CD14-positive monocyte (primary cell): ENCODE results near the gene CPS1. TPM values are rescaled to one million over a fixed set of nuclear protein-coding genes. Genes with fewer than 3 reads are reported as not detected.

Experiments used
- DNase-seq, 3 donors: peaks; one replicate each; pipeline ENCODE4 v3.0.0-alpha.2; 2011 to 2022
- H2AFZ ChIP-seq: 2 replicates; pipeline ENCODE4 v1.6.0; 2012; ENCODE audit warnings: mild to moderate bottlenecking, low read depth, low read length, inconsistent platforms; ENCODE audit not compliant: insufficient read depth, poor library complexity, severe bottlenecking
- H3K27ac ChIP-seq, 2 donors: 1 replicate in 1 of 2; 2 replicates in 1 of 2; pipeline ENCODE4 v1.5.1; 2012 to 2013; ENCODE audit warnings: low read length in 2 of 2, control low read depth in 1 of 2, inconsistent platforms in 1 of 2, low read depth in 1 of 2, mild to moderate bottlenecking in 1 of 2
- H3K27me3 ChIP-seq, 2 donors: one replicate each; pipeline versions ENCODE4 v1.6.0 to v1.6.1; 2011 to 2013; ENCODE audit warnings: low read length in 2 of 2; ENCODE audit not compliant: control insufficient read depth in 2 of 2, insufficient read depth in 2 of 2
- H3K36me3 ChIP-seq, 2 donors: replicated peaks in 1 of 2; 1 replicate in 1 of 2; 2 replicates in 1 of 2; pipeline versions ENCODE4 v1.5.1 to v1.6.1; 2012 to 2013; ENCODE audit warnings: low read length in 2 of 2, control low read depth in 1 of 2, inconsistent platforms in 1 of 2, mild to moderate bottlenecking in 1 of 2; ENCODE audit not compliant: insufficient read depth in 2 of 2, control insufficient read depth in 1 of 2
- H3K4me1 ChIP-seq, 2 donors: 1 replicate in 1 of 2; 2 replicates in 1 of 2; pipeline versions ENCODE4 v1.5.1 to v1.6.1; 2012 to 2013; ENCODE audit warnings: low read length in 2 of 2, control low read depth in 1 of 2, inconsistent platforms in 1 of 2, mild to moderate bottlenecking in 1 of 2, moderate library complexity in 1 of 2; ENCODE audit not compliant: insufficient read depth in 2 of 2, control insufficient read depth in 1 of 2
- H3K4me2 ChIP-seq: replicated peaks from 2 replicates; pipeline ENCODE3; 2012; ENCODE audit warnings: low read length, moderate library complexity, mild to moderate bottlenecking; ENCODE audit not compliant: poor library complexity, severe bottlenecking; ENCODE audit errors: extremely low read depth
- H3K4me3 ChIP-seq, 3 experiments: fragments of 200-600 bp in 1 of 3; sonication (generic) in 1 of 3; replicated peaks in 1 of 3; 1 replicate in 2 of 3; 2 replicates in 1 of 3; pipeline ENCODE4 v1.5.1; 2011 to 2013; ENCODE audit warnings: low read length in 3 of 3, mild to moderate bottlenecking in 3 of 3, control low read depth in 2 of 3, low read depth in 2 of 3, inconsistent platforms in 1 of 3, moderate library complexity in 1 of 3
- H3K79me2 ChIP-seq: 2 replicates; pipeline ENCODE4 v1.6.0; 2012; ENCODE audit warnings: mild to moderate bottlenecking, control low read depth, inconsistent platforms, low read length, moderate library complexity; ENCODE audit not compliant: insufficient read depth
- H3K9ac ChIP-seq: 2 replicates; pipeline ENCODE4 v1.6.0; 2017; ENCODE audit warnings: low read length, mild to moderate bottlenecking; ENCODE audit not compliant: insufficient read depth, poor library complexity, severe bottlenecking
- H3K9me3 ChIP-seq, 2 donors: replicated peaks in 1 of 2; 1 replicate in 1 of 2; 2 replicates in 1 of 2; pipeline versions ENCODE4 v1.5.1 to v1.6.1; 2012 to 2013; ENCODE audit warnings: low read length in 2 of 2, control low read depth in 1 of 2; ENCODE audit not compliant: control insufficient read depth in 1 of 2, insufficient read depth in 1 of 2
- H4K20me1 ChIP-seq: 2 replicates; pipeline ENCODE4 v1.6.0; 2012; ENCODE audit warnings: mild to moderate bottlenecking, low read length, control low read depth, moderate library complexity; ENCODE audit not compliant: insufficient read depth
- H3K27ac Mint-ChIP-seq, 7 donors: one replicate each; pipeline ENCODE4 v1.8.0; 2020; ENCODE audit warnings: mild to moderate bottlenecking in 7 of 7, mixed read lengths in 7 of 7, moderate library complexity in 6 of 7, inconsistent platforms in 2 of 7
- H3K27me3 Mint-ChIP-seq, 3 donors: one replicate each; pipeline ENCODE4 v1.8.0; 2021 to 2022; ENCODE audit warnings: low read depth in 3 of 3, mild to moderate bottlenecking in 3 of 3, mixed read lengths in 3 of 3, moderate library complexity in 3 of 3, inconsistent platforms in 1 of 3
- H3K36me3 Mint-ChIP-seq, 2 donors: one replicate each; pipeline ENCODE4 v1.8.0; 2020; ENCODE audit warnings: mixed read lengths in 2 of 2, inconsistent platforms in 1 of 2, mild to moderate bottlenecking in 1 of 2
- H3K4me1 Mint-ChIP-seq: one replicate; pipeline ENCODE4 v1.8.0; 2020; ENCODE audit warnings: mild to moderate bottlenecking, mixed read lengths
- H3K4me3 Mint-ChIP-seq, 2 donors: one replicate each; pipeline ENCODE4 v1.8.0; 2020; ENCODE audit warnings: mild to moderate bottlenecking in 2 of 2, mixed read lengths in 2 of 2, moderate library complexity in 1 of 2
- H3K9me3 Mint-ChIP-seq, 7 donors: one replicate each; pipeline ENCODE4 v1.8.0; 2020 to 2022; ENCODE audit warnings: mixed read lengths in 7 of 7, mild to moderate bottlenecking in 6 of 7, moderate library complexity in 6 of 7, inconsistent platforms in 2 of 7
- CTCF ChIP-seq: fragments of 200-600 bp; IDR thresholded peaks from one replicate; pipeline ENCODE4 v1.8.0; 2022; ENCODE audit warnings: antibody characterized with exemption, mild to moderate bottlenecking
- WGBS: methylation state at CpG from one replicate; pipeline ENCODE4 v1.1.5; 2013; ENCODE audit warnings: missing lambda C conversion rate; ENCODE audit not compliant: insufficient coverage; 5-methylcytosine and 5-hydroxymethylcytosine counted together
- intact Hi-C, 2 donors: fragments of 100-400 bp; cut with micrococcal nuclease; formaldehyde crosslinking; loops; one replicate each; pipeline versions ENCODE4 v1.15.0 to v1.15.1; 2023
- polyA plus RNA-seq, 3 donors: library from polyadenylated mRNA; depleted of rRNA in 1 of 3; unstranded in 2 of 3; stranded (reverse) in 1 of 3; fragments of 300-500 nt in 2 of 3; fragments of >200 nt in 1 of 3; fragmentation: Illumina TruSeq in 2 of 3; gene quantifications; 1 replicate in 2 of 3; 2 replicates in 1 of 3; pipeline ENCODE4 v1.2.3, GENCODE V29; 2012 to 2021

CPS1 gene
- polyA plus RNA-seq, 3 donors = not detected

- Mint-ChIP-seq H3K4me1 (no peaks in the 10 kb centered on the region), H3K9me3 (peaks cover 0 to 9% (median 0%) of the 10 kb centered on the region in 7 donors), H3K27ac (no peak overlapping the region), H3K36me3 (no peaks in the 10 kb centered on the region), H3K4me3 (no peak overlapping the region), H3K27me3 (no peaks in the 10 kb centered on the region)
- no peak for TF ChIP-seq CTCF
- no peak for DNase-seq
- Histone ChIP-seq H3K4me2 (no peak overlapping the region), H3K79me2 (no peaks in the 10 kb centered on the region), H3K4me1 (no peaks in the 10 kb centered on the region), H3K9me3 (no peaks in the 10 kb centered on the region), H3K9ac (no peak overlapping the region), H3K27ac (no peak overlapping the region), H2AFZ (no peak overlapping the region), H4K20me1 (no peaks in the 10 kb centered on the region), H3K4me3 (no peak overlapping the region), H3K36me3 (no peaks in the 10 kb centered on the region), H3K27me3 (no peaks in the 10 kb centered on the region)
- intact Hi-C loops = no loop called here
- WGBS = no CpG with 5 or more reads among the region's 3 CpGs
Observed at GRCh38 chr2:210655229-210655975, 99.0 kb downstream of the CPS1 start.

- H3K4me1 Mint-ChIP-seq = no peaks in the 10 kb centered on the region
- Histone ChIP-seq H4K20me1 (no peaks in the 10 kb centered on the region), H3K27me3 (no peaks in the 10 kb centered on the region), H2AFZ (no peak overlapping the region), H3K9ac (no peak overlapping the region), H3K4me2 (no peak overlapping the region), H3K27ac (no peak overlapping the region), H3K79me2 (no peaks in the 10 kb centered on the region), H3K9me3 (no peaks in the 10 kb centered on the region), H3K36me3 (no peaks in the 10 kb centered on the region), H3K4me3 (no peak overlapping the region), H3K4me1 (no peaks in the 10 kb centered on the region)
- no peaks in the 10 kb centered on the region for H3K36me3 Mint-ChIP-seq
- no peak for DNase-seq
- H3K27me3 Mint-ChIP-seq = peaks cover 0 to under 1% (median 0%) of the 10 kb centered on the region in 3 donors
- H3K9me3 Mint-ChIP-seq = peaks cover 0 to 9% (median 0%) of the 10 kb centered on the region in 7 donors
- WGBS = no CpG with 5 or more reads among the region's 1 CpG
- no peak overlapping the region for H3K4me3 Mint-ChIP-seq
- H3K27ac Mint-ChIP-seq = no peak overlapping the region
- intact Hi-C loops = no loop called here
- TF ChIP-seq CTCF = no peak
Observed at GRCh38 chr2:210657874-210658273, 101.5 kb downstream of the CPS1 start.
